GM18499 (cell line): ENCODE data around the gene NFIC.
"Not testable (repeated sequence)": the region's sequence is repeated elsewhere in the genome, so short reads cannot be mapped to it uniquely, and the experiment has no call there.

Source experiments
- ATAC-seq: cut with Tn5 transposase; IDR thresholded peaks from one replicate; pipeline ENCODE4 v1.9.1; 2021; ENCODE audit warnings: moderate number of reproducible peaks; ENCODE audit not compliant: insufficient read depth, unreplicated experiment

Gene NFIC

DNA sequence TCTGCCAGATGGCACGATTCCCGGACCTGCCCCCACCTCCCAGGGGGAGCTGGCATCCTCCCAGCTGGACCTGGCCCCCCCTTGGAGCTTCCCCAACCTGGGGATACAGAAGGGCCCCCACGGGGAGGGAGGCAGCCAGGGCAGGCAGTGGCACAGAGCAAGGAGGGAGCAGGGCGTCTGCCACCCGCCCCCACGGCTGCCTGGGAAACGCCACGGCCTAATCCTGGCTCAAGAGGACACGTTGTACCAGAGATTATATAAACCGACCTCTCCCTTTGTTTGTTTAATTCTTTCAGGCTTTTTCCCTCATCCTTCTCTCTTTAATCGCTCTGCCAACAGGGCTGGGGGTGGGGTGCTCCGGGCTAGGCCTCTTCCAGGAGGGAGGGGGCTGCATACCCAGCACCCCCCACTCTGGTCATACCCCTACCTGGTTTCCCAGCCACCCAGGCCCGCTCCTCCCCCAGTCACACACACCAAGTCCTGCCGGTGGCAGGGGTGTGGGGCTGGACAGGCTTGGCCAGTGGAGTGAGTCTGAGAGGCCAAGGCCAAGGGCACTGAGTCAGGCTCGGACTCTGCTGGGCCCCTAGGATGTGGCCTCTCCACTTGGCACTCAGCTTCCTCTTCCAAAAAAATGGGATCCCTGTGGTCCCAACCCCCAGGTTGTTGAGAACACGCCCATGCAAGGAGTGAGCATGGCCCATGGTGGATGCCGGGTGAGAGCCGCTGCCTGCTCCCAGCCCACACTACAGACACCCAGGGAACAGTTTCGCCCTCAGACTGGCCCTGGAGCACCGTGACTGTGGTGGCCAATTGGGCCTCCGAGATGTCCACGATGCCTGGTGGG, 29.5 kb upstream of the NFIC start:
- ATAC-seq, result no peak

DNA sequence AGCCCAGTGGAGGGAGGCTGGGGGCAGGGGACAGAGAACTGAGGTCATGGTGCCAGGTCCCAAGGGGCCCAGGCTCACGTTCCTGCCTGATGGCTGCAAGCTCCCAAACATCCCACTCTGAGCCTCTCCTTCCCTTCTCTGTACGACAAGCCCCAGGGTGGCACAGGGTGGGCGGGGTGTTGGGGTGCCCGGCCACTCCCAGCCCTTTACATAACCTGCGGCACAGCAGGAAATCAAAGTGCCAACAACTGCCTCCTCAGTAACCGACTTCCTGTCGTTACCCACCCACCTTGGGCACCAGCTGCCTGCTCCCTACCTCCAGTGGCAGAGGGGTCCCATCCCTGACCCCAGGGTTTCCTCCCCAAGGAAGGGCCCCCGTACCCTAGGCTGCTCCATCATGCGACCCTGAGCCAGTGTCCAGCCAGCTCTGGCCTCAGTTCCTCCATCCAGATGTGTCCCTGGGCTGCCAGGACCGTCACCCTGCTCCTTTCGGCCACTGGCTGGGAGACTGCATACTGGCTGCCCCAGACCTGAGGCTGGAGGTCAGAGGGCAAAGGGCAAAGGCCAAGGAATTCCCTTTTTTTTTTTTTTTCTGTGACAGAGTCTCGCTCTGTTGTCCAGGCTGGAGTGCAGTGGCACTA, 27.7 kb upstream of the NFIC start:
- ATAC-seq, result no peak

- no peak for ATAC-seq
Measured at GRCh38 chr19:3340340-3340739, 26.0 kb upstream of the NFIC start.

DNA sequence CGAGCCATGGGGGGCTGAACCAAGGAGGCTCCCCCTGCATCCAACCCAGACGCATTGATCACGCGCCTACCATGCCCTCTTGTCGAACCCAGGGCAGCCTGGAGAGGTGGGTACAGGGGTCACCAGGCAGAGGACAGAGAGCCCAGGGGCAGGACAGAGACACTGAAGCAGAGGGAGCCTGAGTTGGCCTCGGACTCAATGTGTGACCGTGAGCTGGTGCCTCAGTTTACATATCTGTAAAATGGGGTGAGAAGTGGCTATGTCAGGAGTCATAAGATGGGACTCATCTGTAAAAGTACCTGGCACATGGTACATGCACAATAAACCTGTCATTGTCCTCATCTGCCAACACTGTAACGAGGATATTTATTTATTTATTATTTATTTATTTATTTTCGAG, 24.1 kb upstream of the NFIC start:
- no peak for ATAC-seq

- not testable (repeated sequence) for ATAC-seq
Measured at GRCh38 chr19:3342962-3343361, 23.4 kb upstream of the NFIC start.

DNA sequence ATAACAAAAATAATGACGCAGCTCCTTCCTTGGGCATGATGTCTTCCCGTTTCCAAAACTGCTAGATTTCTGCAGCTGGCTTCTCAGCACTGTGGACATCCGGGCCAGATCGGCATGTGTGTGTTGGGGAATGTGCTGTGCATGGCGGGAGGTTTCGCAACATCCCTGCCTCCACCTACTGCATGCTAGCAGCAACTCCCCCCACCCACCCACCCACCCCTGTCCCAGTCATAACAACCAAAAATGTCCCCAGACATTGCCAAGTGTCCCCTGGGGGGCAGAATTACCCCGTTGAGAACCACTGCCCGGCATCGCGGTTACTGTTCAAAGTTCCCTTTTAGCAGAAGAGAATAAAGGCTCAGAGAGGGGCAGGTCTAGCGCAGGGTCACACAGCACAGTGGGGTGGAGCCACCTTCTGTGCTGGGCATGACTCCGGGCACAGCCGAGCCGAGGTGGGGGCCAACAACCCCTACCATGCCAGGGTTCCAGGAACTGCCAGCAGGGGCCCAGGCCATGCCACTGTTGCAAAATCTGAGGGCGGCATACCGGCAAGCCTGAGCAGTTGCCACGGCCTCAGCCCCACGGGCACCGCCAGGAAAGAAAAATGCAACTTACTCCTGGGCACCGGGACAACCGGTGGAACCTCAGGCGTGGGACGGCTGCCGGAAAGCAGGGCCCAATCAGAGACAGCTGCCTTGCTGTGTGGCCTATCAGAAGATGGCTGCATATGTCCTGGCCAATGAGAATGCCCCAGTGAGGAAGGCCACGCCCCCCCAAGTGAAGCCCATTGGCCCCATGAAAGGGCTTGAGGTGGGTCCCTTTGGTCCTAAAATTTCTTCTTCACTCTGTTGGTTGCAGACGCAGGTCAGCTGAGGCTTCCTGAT, 22.5 kb upstream of the NFIC start:
- no peak for ATAC-seq

GRCh38 chr19:3344608-3345598, 21.5 kb upstream of the NFIC start:
- ATAC-seq, result no peak

DNA sequence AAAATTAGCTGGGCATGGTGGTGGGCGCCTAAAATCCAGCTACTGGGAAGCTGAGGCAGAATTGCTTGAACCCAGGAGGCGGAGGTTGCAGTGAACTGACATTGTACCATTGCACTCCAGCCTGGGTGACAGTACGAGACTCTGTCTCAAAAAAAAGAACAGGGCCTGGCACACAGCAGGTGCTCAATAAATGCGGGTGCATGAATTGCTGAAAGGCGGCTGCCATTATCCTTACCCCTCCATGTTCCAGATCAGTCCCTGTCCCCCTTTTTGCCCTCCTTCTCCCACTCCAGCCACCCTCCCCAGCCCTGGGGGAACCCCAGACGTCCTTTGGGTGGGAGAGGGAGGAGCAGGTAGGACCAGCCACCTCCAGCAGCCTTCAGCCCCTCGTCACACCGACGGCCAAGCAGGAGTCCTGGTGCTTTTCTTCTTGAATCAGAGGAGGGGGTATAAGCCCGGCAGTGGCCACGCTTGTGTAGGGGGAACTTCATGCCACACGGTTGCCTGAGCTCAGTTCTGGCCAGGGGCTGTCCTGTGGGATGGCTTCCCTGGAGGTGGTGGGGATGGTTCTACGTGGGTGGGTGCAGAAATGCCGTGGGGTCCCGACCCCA, 20.4 kb upstream of the NFIC start:
- no peak for ATAC-seq

DNA sequence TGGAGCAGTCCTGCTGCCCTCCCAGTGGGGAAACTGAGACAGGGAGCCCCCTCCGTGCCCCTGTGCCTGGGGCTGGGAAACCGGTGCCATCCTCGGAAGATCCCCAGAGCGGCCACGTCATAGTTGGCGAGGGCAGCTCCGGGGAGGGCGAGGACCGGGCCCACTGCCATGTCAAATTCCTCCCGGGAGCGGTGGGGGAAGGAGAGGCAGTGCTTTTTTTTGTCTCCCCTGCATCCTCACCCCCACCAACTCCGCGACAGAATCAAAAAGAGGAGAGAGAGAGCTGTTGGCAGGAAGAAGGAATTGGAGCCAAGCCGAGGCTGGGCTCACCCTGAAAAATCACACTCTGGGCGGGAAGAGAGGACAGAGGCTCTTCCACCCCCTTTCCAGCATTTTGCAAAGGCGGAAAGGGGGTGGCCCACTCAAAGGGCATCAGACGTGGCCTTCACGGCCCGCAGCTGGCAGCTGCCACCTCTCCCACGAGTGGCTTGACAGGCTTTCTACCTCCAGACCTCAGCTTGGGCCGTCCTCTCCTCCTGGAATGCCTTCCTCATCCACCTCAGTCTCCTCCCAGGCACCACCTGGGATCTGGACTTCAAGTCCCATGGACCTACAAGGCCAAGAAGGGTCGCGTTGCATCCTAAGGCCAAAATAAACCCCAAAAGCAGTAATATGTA, 19.6 kb upstream of the NFIC start:
- ATAC-seq, result no peak

GRCh38 chr19:3348042-3348441, 18.3 kb upstream of the NFIC start:
- ATAC-seq, result no peak

DNA sequence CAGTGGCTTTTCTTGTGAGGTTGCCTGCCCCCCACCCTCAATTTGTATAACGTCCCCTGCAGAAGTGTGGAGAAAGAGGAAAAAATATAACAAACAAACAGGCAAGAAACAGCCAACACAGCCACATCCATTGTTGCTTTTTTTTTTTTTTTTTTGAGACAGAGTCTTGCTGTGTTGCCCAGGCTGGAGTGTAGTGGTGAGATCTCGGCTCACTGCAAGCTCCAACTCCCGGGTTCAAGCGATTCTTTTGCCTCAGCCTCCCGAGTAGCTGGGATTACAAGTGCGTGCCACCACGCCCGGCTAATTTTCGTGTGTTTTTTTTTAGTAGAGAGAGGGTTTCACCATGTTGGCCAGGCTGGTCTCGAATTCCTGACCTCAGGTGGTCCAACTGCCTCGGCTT, 17.9 kb upstream of the NFIC start:
- ATAC-seq, result not testable (repeated sequence)

DNA sequence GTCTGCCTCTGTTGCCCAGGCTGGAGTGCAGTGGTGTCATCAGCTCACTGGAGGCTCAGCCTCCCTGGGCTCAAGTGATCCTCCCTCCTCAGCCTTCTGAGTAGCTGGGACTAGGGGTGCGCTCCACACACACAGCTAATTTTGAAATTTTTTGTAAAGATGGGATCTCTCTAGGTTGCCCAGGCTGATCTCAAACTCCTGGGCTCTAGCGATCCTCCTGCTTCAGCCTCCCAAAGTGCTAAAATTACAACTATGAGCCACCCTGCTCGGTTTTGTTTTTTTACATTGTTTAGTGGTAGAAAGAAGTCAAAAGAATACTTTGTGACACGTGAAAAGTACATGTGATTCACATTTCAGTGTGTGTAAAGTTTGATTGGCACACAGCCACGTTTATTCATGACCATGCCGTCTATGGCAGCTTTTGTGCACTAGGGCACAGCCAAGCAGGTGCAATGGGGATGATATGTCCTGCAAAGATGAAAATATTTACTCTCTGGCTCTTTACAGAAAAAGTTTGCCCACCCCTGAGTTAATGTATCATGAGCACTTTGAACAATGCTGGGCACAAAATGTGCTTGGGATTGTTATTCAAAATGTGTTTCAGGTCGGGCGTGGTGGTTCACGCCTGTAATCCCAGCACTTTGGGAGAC, 16.2 kb upstream of the NFIC start:
- ATAC-seq, result no peak

DNA sequence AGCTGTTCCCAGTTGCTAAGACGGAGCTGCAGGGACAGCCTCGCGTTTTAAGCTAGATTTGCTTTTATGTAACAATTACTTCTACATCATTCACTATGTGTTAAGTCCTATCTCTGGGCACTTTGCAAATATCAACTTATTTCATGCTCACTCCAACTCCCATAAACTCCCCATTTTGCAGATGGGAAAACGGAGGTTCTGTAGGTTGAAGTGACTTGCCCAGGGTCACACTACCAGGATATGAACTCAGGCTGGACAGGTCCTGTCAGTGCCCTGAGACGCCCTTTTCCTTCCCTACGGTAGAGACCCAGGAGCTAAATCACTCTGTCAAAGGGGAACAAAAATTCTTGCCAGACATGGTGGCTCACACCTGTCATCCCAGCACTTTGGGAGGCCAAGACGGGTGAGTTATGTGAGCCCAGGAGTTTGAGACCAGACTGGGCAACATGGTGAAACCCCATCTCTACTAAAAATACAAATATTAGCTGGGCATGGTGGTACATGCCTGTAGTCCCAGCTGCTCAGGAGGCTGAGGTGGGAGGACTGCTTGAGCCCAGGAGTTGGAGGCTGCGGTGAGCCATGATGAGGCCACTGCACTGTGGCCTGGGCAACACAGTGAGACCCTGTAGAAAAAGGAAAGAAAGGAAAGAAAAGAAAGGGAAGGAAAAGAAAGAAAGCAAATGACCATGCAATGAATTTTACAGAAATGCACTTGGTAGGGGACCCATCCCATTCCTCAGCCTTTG, 14.5 kb upstream of the NFIC start:
- no peak for ATAC-seq

DNA sequence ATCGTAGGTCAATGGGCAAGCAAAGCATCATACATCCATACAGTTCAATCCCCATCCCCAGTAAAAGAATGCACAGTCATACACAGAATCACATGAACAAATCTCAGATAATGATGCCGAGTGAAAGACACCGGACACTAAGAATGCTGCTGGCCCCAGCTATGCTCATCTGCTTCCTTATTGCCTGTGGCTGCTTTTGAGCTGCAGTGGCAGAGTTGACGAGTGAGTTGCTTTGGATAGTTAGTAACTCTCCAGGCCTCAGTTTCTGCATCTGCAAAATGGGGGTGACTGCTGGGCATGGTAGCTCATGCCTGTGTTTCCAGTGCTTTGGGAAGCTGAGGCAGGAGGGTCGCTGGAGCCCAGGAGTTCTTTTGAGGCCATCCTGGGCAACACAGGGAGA, 12.9 kb upstream of the NFIC start:
- ATAC-seq, result no peak

DNA sequence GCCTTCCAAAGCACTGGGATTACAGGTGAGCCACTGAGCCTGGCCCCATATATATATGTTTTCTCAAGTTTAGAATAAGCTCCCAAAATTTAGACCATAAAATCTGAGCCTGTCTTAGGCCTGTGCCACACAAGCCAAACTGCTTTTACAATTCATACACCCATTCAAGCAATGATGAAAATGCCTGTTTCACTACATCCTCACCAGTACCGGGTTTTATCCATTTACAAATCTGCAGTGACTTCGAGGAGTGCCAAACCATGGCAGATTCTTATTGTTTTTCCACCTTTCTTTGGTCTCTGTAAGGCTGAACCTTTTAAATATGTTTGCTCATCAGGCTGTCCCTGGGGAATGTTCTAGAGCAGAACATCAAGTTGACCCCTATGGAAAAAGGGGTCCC, 9.6 kb upstream of the NFIC start:
- ATAC-seq, result no peak

GRCh38 chr19:3357271-3357991, 9.0 kb upstream of the NFIC start:
- no peak for ATAC-seq
